SK-N-DZ (cell line): ENCODE measurements around the gene RC3H2. TPM values are rescaled to one million over a fixed set of nuclear protein-coding genes. Genes with fewer than 3 reads are reported as not detected.

Source experiments
- DNase-seq: peaks from one replicate; pipeline ENCODE4 v3.0.0-alpha.2; 2015; ENCODE audit warnings: low spot score
- polyA plus RNA-seq, 2 experiments: library from polyadenylated mRNA; depleted of rRNA; stranded (reverse); fragments of >200 nt; gene quantifications; 2 replicates each; pipeline ENCODE4 v1.2.3, GENCODE V29; 2014

The RC3H2 gene, protein sequence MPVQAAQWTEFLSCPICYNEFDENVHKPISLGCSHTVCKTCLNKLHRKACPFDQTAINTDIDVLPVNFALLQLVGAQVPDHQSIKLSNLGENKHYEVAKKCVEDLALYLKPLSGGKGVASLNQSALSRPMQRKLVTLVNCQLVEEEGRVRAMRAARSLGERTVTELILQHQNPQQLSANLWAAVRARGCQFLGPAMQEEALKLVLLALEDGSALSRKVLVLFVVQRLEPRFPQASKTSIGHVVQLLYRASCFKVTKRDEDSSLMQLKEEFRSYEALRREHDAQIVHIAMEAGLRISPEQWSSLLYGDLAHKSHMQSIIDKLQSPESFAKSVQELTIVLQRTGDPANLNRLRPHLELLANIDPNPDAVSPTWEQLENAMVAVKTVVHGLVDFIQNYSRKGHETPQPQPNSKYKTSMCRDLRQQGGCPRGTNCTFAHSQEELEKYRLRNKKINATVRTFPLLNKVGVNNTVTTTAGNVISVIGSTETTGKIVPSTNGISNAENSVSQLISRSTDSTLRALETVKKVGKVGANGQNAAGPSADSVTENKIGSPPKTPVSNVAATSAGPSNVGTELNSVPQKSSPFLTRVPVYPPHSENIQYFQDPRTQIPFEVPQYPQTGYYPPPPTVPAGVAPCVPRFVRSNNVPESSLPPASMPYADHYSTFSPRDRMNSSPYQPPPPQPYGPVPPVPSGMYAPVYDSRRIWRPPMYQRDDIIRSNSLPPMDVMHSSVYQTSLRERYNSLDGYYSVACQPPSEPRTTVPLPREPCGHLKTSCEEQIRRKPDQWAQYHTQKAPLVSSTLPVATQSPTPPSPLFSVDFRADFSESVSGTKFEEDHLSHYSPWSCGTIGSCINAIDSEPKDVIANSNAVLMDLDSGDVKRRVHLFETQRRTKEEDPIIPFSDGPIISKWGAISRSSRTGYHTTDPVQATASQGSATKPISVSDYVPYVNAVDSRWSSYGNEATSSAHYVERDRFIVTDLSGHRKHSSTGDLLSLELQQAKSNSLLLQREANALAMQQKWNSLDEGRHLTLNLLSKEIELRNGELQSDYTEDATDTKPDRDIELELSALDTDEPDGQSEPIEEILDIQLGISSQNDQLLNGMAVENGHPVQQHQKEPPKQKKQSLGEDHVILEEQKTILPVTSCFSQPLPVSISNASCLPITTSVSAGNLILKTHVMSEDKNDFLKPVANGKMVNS
- 19.2 and 27.0 TPM in 2 replicates for polyA plus RNA-seq (2014; cell fraction: cytosol; rRNA removed)
- 14.4 and 18.7 TPM in 2 replicates for polyA plus RNA-seq (2014; cell fraction: nucleus; rRNA removed)

DNA sequence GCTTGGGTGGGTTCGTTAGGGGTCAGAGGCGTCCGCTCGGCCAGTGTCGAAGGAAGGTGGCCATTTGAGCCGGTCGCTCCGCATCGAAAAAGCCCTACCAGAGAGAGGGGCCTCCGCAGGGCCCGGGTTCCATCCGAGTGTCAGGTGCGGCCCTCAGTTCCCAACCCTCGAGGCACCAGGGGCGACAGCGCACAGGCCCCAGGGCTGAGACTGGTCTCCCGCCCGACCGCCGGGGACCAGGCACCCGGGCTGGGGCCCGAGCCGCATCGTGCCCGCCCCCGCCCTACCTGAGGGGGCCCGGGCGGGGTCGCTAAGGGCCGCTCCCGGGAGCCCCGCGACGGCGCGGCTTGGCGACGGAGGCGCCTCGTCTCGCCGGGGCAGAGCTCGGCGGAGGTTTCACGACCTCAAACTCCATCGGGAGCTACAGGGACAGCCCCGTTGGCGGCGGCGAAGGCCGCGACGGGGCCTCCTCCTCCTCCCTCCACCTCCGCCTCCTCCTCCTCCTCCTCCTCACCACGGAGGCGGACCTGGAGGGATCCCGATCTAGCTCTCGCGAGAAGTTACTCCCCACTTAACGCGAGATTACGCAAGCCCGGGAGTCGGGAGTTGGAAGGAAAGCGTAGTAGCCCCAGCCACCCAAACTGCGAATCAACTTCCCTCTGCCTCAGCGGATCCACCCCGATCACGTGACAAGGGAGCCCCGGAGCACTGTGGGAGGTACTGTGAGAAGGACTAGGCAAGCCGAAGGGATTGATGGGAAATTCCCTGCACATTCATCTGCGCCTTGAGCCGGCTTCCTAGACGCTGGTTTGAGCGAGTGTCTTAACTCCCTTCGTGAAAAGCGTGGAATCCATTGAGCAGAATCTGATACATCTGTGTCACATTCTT lies at the start of gene RC3H2:
Gene RC3H2 (minus strand): TSS at position 537 of the 888 bp plus-strand sequence. CDS start 7,850 bp downstream, outside the sequence.
- peak; percentile 100 for DNase-seq

DNA sequence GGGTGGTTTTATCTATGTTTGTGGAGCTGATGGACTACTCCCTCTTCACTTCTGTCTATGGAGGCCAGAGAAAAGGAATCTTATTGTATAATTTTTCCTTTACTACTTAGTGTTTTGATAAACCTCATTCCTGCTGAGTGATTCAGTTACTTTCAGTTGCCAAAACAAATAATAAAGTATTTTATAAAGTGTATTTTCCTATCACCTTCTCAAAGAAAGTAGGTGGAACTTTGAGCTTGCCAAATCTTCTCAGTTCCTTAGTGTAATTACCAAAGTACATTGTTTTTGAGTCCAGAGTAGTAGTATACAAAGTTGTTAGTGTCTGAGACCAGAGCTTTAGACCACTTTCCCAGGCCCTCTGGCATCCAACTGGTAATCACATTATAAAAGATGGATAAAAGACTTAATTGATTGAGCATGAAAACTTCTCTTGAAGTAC lies 49.1 kb upstream of the RC3H2 start:
- no peak for DNase-seq

DNA sequence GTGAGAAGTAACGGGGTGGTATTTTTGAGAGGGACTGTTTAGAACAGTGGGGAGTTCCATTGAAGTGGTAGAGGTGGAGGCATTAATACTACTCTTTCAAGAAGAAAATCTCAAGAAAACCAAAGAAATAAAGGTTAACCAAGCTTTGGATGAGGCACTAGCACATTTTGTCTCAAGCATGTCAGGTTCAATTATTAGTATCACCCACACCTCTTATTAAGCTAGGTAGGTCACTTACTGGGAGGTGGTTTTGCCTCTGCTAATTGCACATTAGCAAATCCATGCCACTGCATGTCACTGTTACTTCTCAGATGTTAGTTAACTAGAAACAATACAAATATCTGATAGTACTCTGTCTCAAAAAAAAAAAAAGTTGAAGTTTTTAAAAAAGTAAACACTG lies 45.9 kb upstream of the RC3H2 start:
- DNase-seq, result no peak

DNA sequence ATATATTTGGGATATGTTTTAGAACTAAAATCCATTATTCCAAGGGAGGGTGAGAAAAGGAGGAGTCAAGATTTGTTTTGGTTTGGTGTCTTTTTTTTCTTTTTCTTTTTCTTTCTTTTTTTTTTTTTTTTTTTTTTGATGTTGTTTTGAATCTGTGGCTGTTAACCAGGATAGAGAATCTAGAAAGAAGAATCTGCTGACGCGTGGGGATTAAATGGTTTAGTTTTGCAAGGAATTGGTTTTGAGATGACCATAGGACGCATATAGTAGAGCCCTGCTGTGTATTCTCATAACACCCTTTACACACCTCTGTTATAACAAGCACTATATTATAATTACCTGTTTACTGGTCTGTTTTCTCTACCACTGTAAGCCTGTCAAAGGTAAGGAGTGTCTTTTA lies 45.1 kb upstream of the RC3H2 start:
- DNase-seq, result no peak

DNA sequence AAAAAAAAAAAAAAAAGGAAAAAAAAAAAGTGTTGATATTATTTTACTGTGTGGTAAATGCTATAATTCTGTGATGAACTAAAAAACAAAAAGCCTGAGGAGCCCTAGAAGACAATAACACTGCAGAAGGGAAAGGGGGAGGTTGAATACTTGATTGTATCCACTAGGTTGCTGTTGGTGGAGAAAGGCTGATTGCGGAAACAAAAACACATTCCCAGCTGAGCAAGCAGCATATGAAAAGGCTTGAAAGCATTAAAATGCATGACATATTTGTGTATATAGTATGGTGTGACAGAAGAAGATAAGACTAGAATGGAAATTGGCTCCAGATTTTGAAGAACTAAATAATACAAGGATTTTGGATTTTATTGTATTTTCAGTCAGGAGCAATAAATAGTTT lies 44.5 kb upstream of the RC3H2 start:
- DNase-seq, result no peak

DNA sequence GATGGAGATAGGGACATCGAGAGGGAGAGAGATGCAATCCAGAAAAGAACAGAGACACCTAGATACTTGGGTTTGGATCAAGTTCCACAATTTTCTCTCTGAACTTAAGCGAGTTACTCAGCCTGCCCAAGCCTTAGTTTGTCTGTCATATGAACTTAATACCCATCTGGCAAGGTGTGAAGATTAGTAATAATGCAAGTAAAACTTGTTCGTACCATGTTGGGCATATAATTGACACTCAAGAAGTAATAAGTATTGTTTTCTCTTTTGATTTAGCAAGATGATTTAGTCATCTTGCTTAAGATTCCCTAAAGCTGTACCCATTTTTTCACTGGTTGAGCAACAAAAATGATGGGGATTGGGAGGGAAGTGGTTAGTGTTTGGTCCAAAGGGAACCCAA lies 43.2 kb upstream of the RC3H2 start:
- DNase-seq, result no peak

DNA sequence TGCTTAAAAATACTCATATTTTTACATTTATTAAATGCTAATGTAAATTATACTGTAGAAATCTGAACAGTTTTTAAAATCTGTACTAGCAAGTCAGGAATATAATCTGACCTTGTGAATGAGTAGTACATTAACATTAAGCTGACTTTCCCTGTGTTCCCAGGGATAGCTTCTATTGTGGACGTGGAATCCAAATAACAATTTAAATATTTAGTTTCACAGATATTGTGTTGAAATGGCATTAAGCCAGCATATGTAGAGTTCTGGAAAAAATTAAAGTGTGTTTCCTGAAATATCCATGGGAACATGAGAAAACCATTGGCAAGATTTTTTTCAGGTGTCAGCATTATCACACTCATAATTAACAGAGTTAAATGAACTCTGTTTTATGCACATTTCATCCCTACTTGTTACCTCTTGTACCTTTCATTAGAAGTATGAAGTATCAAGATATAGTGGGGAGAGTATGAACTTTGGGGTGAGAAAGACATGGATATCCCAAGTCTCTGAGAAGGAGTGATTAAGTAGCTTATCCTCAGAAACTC lies 41.4 kb upstream of the RC3H2 start:
- no peak for DNase-seq

DNA sequence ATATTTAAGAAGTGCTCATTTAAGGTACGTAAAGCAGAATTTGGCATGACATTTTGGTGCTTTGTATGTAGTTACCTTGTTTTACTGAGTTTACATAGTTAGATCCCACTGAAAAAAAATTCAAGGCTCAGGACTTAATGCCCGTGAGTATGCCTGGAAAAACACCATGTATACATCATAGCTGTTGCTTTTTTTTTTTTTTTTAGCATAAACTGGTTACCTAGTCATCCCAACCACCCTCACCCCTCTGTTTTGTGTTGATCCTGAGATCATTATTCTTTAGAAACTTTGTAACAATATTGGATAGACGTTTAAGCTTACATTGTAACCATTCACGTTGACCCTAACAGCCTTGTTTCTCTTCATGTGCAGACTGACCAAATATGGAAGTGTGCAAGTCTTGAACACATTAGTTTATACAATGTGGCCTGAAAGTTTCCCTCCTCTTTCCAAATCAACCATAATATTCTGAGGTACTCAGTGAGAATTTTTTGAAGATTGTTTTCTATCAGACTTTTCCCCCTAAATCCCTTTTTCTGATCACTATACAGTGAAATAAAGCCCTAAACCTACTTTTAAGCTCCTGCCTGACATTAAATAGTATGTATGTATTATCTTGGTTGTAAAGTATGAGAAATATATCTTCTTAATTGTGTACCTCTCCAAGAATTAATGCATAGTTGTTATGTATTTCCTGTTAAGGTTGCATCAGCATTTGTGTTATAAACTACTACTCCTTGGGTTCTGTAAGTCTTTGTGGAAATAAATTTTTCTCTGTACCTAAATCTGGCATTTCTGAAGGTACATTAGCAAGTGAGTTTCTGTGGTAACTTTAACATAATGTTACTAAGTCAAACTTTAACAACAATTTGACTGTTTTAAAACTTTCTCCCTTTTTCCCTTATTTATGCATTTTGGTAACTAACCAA lies 40.1 kb upstream of the RC3H2 start:
- no peak for DNase-seq

DNA sequence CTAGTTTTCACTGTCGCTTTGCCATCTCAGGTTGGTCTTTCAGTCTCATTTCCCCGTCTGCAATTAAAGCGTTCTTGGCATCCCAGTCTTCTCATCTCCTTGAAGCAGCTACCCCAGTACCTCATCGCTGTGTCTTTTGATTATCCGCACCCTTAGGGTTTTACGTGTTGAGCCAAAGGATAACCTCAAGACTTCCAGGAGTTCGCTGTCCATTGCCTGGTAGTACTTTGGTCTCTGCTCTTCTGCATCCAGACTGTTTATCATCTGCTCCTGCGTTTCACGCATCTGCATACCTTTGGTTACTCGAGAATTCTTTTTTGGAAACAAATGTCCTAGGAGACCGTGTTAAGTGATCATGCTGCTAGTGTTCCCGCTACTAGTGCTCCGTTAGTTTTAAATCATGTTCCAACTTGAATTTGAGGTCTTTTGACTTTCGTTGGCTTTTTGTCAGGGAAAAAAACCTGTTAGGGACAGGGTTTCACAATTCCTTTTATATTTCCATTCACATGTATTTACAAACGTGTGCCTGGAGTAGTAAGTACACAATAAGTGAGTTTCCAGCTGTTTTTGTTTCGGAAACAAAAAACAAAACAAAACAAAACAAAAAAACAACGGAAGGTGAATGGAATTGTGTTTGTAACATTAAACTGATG lies 36.5 kb upstream of the RC3H2 start:
- DNase-seq, result no peak

DNA sequence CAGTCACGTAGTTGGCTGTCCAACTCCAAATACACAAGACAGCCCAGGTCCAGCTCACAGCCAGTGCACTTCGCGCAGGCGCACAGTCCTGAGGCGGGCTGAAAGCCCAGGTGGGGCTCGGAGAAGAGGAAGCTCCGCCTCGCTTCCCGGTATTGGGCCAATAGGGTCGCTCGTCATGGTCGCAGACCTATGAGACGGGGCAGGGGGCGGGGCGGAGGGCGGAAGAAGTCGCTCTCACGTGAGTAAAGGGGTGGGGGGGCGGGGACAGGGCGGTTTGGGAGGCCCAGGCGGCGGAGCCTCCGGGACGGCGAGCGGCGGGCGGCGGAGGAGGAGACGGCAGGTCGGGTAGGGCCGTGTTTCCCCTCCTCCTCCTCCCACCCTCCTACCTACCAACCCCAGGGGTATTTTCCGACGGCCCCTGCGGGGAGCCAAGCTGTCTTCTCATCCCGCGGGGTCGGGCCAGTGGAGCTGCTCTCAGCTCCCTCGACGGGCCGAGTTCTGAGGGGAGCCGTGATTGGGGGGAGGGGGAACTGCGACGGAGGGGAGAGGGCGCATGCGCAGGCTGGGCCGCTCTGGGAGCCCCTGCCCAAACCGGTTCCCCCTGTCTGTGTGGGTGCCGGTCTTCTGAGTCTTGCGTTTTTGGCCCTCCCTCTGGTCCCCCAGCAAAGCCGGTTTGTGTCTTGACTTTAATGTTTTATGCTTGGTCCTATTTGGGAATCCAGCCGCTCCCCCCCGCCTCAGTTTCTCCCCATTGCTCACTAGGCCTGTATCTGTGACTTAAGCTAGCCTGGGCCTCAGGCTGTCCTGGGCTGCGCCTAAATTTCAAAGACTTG lies 35.8 kb upstream of the RC3H2 start, which contains the start of gene RABGAP1:
Gene RABGAP1 (plus strand): TSS at position 272 of the 833 bp plus-strand sequence. CDS start 16,040 bp downstream, outside the sequence.
- DNase-seq, result peak; percentile 98

DNA sequence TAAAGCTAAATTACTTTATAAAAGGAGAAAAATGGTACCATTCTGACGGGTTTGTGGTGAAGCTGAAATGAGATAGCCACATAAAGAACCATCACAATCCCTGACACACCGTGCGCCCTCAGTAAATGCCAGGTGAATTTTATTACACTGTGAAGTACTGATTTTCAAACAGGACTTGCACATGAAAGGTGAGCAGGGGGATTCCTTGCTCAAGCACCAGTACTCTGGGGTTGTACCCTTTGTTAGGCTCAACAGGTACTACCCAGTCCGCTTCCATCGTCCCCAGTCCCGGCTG lies 35.2 kb upstream of the RC3H2 start:
- DNase-seq, result no peak

DNA sequence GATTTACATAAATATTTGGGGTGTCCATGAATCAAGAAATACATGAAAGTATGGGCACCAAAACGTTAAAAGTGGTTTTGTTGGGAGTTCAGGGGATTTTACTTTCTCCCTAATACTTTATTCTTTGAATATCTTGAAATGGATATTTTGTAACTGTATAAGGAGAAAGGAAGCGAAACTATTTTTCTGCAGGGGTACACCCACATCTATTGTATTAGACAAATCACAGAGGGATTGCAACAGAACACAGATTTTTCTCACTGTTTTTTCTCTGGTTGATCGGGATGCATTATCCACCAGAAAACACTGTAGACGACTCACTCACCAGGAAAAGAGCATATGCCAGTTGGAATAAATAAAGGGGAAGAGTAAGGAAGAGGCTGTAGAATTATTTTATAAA lies 34.4 kb upstream of the RC3H2 start:
- no peak for DNase-seq

DNA sequence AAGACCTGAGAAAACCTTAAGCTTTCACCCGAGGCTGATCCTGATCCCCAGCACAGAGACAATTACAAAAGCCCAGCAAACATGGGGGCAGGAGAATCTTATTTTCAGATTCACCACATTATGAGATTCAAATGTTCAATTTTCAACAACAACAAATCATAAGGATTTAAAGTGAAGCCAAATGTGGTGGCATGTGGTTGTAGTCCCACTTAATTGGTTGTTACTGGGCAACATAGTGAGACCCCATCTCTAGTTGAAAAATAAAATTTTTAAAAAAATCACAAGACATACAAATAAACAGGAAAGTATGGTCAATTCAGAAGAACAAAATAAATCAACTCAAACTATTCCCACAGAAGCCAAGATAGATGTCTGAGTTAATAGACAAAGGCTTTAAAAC lies 31.7 kb upstream of the RC3H2 start:
- DNase-seq, result no peak

DNA sequence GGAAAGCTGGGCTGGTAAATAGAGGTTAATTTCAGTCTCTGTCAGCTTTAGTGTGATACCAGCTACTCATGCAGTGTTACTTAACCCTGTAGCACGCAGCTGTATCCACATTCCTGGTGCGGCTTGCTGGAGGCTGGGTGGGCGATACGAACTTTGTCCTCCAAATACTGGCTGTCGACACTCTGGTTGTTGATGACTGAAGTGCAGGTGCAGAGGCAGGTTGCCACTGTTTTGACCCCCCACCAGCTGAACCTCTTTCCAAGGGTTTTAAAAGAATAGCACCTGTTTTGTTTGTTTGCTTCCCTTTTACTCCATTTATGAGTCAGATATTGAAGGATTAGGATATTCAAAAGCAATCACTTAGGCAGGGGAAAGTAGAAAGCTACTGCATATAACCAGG lies 31.3 kb upstream of the RC3H2 start:
- DNase-seq, result no peak

DNA sequence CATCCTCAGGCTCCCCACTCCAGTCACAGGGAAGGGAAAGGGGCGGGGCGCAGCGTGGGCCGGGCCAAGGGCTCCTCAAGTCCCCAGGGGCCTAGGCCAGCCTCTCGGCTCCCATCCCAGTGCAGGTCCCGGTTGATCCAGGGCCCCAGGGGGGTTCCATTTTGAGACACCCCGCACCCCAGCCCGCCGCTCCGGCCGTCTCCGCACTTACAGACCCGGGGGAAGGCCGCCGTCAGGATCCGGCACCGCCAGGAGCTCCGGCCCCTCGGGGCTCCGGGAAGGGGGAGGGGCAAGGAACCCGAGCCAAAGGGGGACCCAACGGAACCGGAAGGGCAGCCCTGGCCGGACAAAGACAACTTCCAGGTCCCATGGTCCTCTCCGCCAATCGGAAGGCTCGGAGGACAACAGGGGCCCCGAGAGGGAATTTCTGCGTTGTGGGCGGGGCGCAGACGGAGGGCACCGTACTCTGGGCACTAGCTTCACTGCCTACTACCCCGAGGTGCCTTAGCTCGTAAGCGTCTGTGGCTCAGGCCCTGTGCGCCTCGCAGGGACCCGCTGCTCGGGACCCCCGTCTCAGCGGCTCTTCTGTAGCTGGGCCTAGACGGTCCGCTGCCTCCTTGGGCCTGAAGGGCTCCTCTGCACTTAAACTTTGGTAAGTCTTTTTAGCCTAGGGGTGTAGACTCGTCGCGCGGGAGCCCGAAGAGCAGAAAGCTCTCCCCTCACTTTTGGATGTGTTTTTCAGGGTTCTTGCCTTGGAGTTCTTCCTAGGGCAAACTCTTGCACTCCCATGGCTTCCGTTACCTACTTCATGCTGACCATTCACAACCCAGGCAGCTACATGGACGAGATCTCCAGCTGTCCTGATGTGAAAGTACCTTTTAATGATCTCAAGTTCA lies 26.3 kb upstream of the RC3H2 start, which contains the start of gene ZBTB26:
Gene ZBTB26 (minus strand): TSS at position 287 of the 896 bp plus-strand sequence. CDS start 11,578 bp downstream, outside the sequence.
- peak; percentile 96 for DNase-seq

DNA sequence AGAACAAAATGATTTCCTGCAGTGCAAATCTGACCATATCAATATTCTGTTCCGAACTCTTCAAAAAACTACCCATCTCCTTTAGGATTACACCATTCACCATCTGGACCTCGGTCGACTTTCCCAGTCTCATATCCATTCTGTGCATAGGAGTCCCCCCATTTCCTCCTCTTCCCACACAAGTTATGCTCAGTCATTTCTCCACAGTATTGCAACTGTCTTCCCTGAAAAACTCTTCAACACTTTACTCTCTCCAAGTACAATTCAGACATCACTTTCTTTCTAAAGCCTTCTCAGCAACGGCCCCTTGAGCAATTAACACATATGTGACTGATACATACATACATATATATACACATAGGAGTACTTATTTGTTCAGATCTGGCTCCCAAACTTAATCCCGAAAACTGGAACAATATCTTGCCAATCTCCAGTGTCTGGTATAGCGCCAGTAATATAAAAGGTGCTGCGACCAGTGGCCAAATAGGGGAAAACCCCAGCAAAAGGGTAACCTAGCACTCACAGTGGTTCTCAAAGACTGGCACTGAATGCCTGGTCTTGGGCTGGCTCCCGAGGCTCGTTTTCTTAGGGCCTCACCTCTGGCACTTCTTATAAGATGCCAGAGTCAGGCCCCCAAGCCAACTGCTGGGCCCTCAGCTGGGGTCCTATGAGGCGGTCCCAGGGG lies 25.5 kb upstream of the RC3H2 start:
- no peak for DNase-seq
